Measurements from ENCODE around the gene CYP2R1. TPM values are rescaled to one million over a fixed set of nuclear protein-coding genes. Genes with fewer than 3 reads are reported as not detected.

CYP2R1 gene
- total RNA-seq, 1 experiment from 2014 or later, result 18.3 TPM

DNA sequence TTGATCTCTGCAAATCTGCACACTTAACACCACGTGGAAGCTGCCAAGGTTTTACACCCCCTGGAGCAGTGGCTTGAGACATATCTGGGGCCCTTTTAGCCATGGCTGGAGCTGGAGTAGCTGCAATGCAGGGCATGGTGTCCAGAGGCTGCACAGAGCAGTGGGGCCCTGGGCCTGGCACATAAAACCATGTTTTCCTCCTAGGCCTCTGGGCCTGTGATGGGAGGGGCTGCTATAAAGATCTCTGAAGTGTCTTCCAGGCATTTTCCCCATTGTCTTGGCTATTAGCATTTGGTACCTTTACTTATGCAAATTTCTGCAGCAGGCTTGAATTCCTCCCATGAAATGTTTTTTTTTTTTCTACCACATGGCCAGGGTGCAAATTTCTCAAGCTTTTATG lies 46.9 kb upstream of the CYP2R1 start:
- Histone ChIP-seq H3K9me2 (ENCODE audit: insufficient read depth) (no peaks in the 10 kb centered on the region), H3K9me3 (ENCODE audit: control insufficient read depth in 1 of 2, insufficient read depth in 1 of 2, low read depth in 1 of 2, low read length in 2 of 2) (no peaks in the 10 kb centered on the region), H2AFZ (ENCODE audit: low read depth, low read length, poor library complexity, severe bottlenecking) (no peak overlapping the region), H3K27ac (ENCODE audit: low read depth, low read length) (no peak overlapping the region), H3K79me2 (ENCODE audit: insufficient read depth, low read length) (no peaks in the 10 kb centered on the region), H3K4me1 (ENCODE audit: control insufficient read depth in 1 of 2, insufficient read depth in 2 of 2, low read length in 2 of 2) (no peaks in the 10 kb centered on the region), H3K27me3 (ENCODE audit: insufficient read depth, low read length) (no peaks in the 10 kb centered on the region), H3K4me2 (ENCODE audit: low read length) (no peak overlapping the region), H3K36me3 (ENCODE audit: control insufficient read depth in 1 of 2, insufficient read depth in 2 of 2, low read length in 2 of 2) (no peaks in the 10 kb centered on the region), H3K4me3 (replicated peaks in 1 of 2; ENCODE audit: low read depth in 1 of 2, low read length in 2 of 2) (no peak overlapping the region), H3K9ac (ENCODE audit: low read length) (no peak overlapping the region), H4K20me1 (ENCODE audit: insufficient read depth) (no peaks in the 10 kb centered on the region)
- RAD21 ChIA-PET (ENCODE audit: low non-redundant PET in 1 of 2, low total read pairs in 2 of 2, uncharacterized antibody in 2 of 2, unreplicated experiment in 2 of 2), result no interaction called here
- no peak for TF ChIP-seq JUND (IDR thresholded peaks at IDR 0.05)
- no peak for TF ChIP-seq POLR2AphosphoS5 (IDR thresholded peaks at IDR 0.05; ENCODE audit: low read depth, low read length)
- no peak for TF ChIP-seq ATF3 (IDR thresholded peaks at IDR 0.05)
- TF ChIP-seq ELF1 (IDR thresholded peaks at IDR 0.05; ENCODE audit: borderline replicate concordance, low read depth), result no peak
- POLR2A ChIA-PET, result no interaction called here
- ATAC-seq (no peak), DNase-seq (ENCODE audit: low read depth, low spot score) (no peak)
- no TSS peak for BruUV-seq (replicated peaks)
- CTCF ChIA-PET, result interaction anchor here (0.7 kb wide), 2 partner anchors 19 to 31 kb away, joined by 3 to 4 read pairs; no protein-coding TSS in a partner anchor
- intact Hi-C loops (cut with micrococcal nuclease), result no loop called here

DNA sequence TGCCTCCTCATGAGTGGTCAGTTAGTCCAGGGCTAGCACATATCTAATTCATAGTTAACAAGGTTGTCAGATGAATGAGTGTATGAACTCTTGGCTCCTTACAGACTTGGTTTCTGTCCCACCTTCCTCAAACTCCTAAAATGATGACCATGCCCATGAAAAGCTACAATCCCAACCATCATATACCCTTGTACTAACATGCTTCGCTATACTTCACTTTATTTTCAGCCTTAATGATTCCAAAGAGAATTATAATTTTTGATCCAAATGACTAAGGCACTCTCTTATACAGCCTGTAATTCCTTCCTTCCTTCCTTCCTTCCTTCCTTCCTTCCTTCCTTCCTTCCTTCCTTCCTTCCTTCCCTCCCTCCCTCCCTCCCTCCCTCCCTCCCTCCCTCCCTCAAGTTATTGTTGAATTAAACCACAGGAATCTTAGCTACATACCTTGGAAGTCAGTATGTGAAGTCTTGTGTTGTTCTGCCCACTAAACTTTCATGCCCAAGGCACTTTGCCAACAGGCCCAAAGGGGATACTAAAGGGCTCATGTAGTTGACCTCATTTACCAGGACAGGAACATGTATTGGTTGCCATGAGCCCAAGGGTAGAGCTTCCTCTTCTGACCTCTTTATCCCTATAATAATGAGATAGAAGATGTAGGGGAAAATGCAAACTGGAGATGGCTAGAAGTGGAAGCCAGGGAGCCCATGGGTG lies 42.8 kb upstream of the CYP2R1 start:
- Histone ChIP-seq H3K27me3 (ENCODE audit: insufficient read depth, low read length) (peaks cover 5% of the 10 kb centered on the region; the same call in 1 of the 2 replicates), H3K36me3 (ENCODE audit: control insufficient read depth in 1 of 2, insufficient read depth in 2 of 2, low read length in 2 of 2) (no peaks in the 10 kb centered on the region), H4K20me1 (ENCODE audit: insufficient read depth) (no peaks in the 10 kb centered on the region), H3K9me3 (ENCODE audit: control insufficient read depth in 1 of 2, insufficient read depth in 1 of 2, low read depth in 1 of 2, low read length in 2 of 2) (no peaks in the 10 kb centered on the region), H3K27ac (ENCODE audit: low read depth, low read length) (no peak overlapping the region), H3K79me2 (ENCODE audit: insufficient read depth, low read length) (no peaks in the 10 kb centered on the region), H3K9me2 (ENCODE audit: insufficient read depth) (no peaks in the 10 kb centered on the region), H3K4me3 (replicated peaks in 1 of 2; ENCODE audit: low read depth in 1 of 2, low read length in 2 of 2) (no peak overlapping the region), H3K4me1 (ENCODE audit: control insufficient read depth in 1 of 2, insufficient read depth in 2 of 2, low read length in 2 of 2) (no peaks in the 10 kb centered on the region), H2AFZ (ENCODE audit: low read depth, low read length, poor library complexity, severe bottlenecking) (no peak overlapping the region), H3K4me2 (ENCODE audit: low read length) (no peak overlapping the region), H3K9ac (ENCODE audit: low read length) (no peak overlapping the region)
- DNase-seq (ENCODE audit: low read depth, low spot score), result no peak
- CTCF ChIA-PET, result no interaction called here
- no peak for ATAC-seq
- no peak for TF ChIP-seq FOSL1 (IDR thresholded peaks at IDR 0.05; ENCODE audit: low read depth)
- TF ChIP-seq ELF1 (IDR thresholded peaks at IDR 0.05; ENCODE audit: borderline replicate concordance, low read depth), result no peak
- no peak for TF ChIP-seq ZNF274 (IDR thresholded peaks at IDR 0.05; ENCODE audit: low read depth, low read length)
- no peak for TF ChIP-seq POLR2AphosphoS5 (IDR thresholded peaks at IDR 0.05; ENCODE audit: low read depth, low read length)
- no peak for TF ChIP-seq YY1 (IDR thresholded peaks at IDR 0.05; ENCODE audit: extremely low read depth, insufficient replicate concordance, low read depth, low read length)
- TF ChIP-seq CBX3 (IDR thresholded peaks at IDR 0.05; ENCODE audit: low read depth), result no peak
- no peak for TF ChIP-seq ATF3 (IDR thresholded peaks at IDR 0.05)
- RAD21 ChIA-PET (ENCODE audit: low non-redundant PET in 1 of 2, low total read pairs in 2 of 2, uncharacterized antibody in 2 of 2, unreplicated experiment in 2 of 2), result no interaction called here
- BruUV-seq (replicated peaks), result no TSS peak
- intact Hi-C loops (cut with micrococcal nuclease), result no loop called here
- POLR2A ChIA-PET, result no interaction called here

All from HCT116 (cell line).